IPS-NIHi11 (cell line): ENCODE data around the gene FANCG.

Source experiments
- DNase-seq: peaks from one replicate; pipeline ENCODE4 v3.0.0; 2012; ENCODE audit warnings: mixed read lengths, low spot score

FANCG gene

GRCh38 chr9:35060548-35061207 lies 19.1 kb downstream of the FANCG start:
- DNase-seq: no peak

GRCh38 chr9:35059438-35059837 lies 20.3 kb downstream of the FANCG start:
- no peak for DNase-seq

- DNase-seq: no peak
Measured at GRCh38 chr9:35057271-35057620, 22.5 kb downstream of the FANCG start.

GRCh38 chr9:35056571-35057270 lies 23.0 kb downstream of the FANCG start:
- no peak for DNase-seq

- no peak for DNase-seq
Measured at GRCh38 chr9:35054871-35055644, 24.7 kb downstream of the FANCG start.

GRCh38 chr9:35054185-35054835 lies 25.4 kb downstream of the FANCG start:
- no peak for DNase-seq

- peak; percentile 58 for DNase-seq
Measured at GRCh38 chr9:35051069-35051967, 28.4 kb downstream of the FANCG start.

GRCh38 chr9:35048511-35048910 lies 31.2 kb downstream of the FANCG start:
- DNase-seq: no peak

- peak; percentile 37 for DNase-seq
Measured at GRCh38 chr9:35044071-35044470, 35.7 kb downstream of the FANCG start.

- DNase-seq: no peak
Measured at GRCh38 chr9:35042891-35043545, 36.7 kb downstream of the FANCG start.

GRCh38 chr9:35042081-35042604 lies 37.6 kb downstream of the FANCG start:
- no peak for DNase-seq

GRCh38 chr9:35035851-35036701 lies 43.7 kb downstream of the FANCG start:
- DNase-seq: no peak

GRCh38 chr9:35033101-35033500 lies 46.6 kb downstream of the FANCG start:
- DNase-seq: no peak

- no peak for DNase-seq
Measured at GRCh38 chr9:35029852-35030251, 49.9 kb downstream of the FANCG start.

GRCh38 chr9:35029241-35029640 lies 50.5 kb downstream of the FANCG start:
- no peak for DNase-seq

GRCh38 chr9:35028341-35028740 lies 51.4 kb downstream of the FANCG start:
- DNase-seq: no peak

- no peak for DNase-seq
Measured at GRCh38 chr9:35027860-35028259, 51.9 kb downstream of the FANCG start.

GRCh38 chr9:35027374-35027773 lies 52.4 kb downstream of the FANCG start:
- no peak for DNase-seq

- DNase-seq: no peak
Measured at GRCh38 chr9:35026671-35027070, 53.1 kb downstream of the FANCG start.
